ENCODE results near the gene KLHL7.

Gene KLHL7

GRCh38 chr7:23109470-23109869, 3.9 kb downstream of the KLHL7 start:
- H3K9me3 ChIP-seq (ENCODE audit: severe bottlenecking), result no peaks in the 10 kb centered on the region
- no peaks in the 10 kb centered on the region for H3K27me3 ChIP-seq (ENCODE audit: insufficient read depth, low read depth, severe bottlenecking)
- TF ChIP-seq CTCF (IDR thresholded peaks at IDR 0.05; ENCODE audit: low read depth, low read length), result no peak
- DNase-seq, result no peak
- H3K27ac ChIP-seq, result no peak overlapping the region
- peaks cover 6% of the 10 kb centered on the region; the same call in 1 of the 2 replicates for H3K36me3 ChIP-seq
- H3K4me3 ChIP-seq (ENCODE audit: low read depth, low read length), result no peak overlapping the region

- TF ChIP-seq CTCF (IDR thresholded peaks at IDR 0.05; ENCODE audit: low read depth, low read length), result no peak
- Histone ChIP-seq H3K36me3 (peaks cover 6% of the 10 kb centered on the region), H3K27me3 (ENCODE audit: insufficient read depth, low read depth, severe bottlenecking) (no peaks in the 10 kb centered on the region), H3K27ac (no peak overlapping the region), H3K9me3 (ENCODE audit: severe bottlenecking) (no peaks in the 10 kb centered on the region), H3K4me3 (ENCODE audit: low read depth, low read length) (no peak overlapping the region)
- DNase-seq, result no peak
Measured at GRCh38 chr7:23114896-23115295, 9.3 kb downstream of the KLHL7 start.

GRCh38 chr7:23115991-23116390, 10.4 kb downstream of the KLHL7 start:
- Histone ChIP-seq H3K27ac (peak overlapping the region; percentile 85), H3K9me3 (ENCODE audit: severe bottlenecking) (no peaks in the 10 kb centered on the region), H3K4me3 (ENCODE audit: low read depth, low read length) (no peak overlapping the region), H3K27me3 (ENCODE audit: insufficient read depth, low read depth, severe bottlenecking) (no peaks in the 10 kb centered on the region), H3K36me3 (peaks cover 9% of the 10 kb centered on the region)
- no peak for DNase-seq
- TF ChIP-seq CTCF (IDR thresholded peaks at IDR 0.05; ENCODE audit: low read depth, low read length), result no peak

GRCh38 chr7:23117841-23118240, 12.3 kb downstream of the KLHL7 start:
- peaks cover 9% of the 10 kb centered on the region for H3K36me3 ChIP-seq
- no peak for TF ChIP-seq CTCF (IDR thresholded peaks at IDR 0.05; ENCODE audit: low read depth, low read length)
- no peaks in the 10 kb centered on the region for H3K27me3 ChIP-seq (ENCODE audit: insufficient read depth, low read depth, severe bottlenecking)
- no peaks in the 10 kb centered on the region for H3K9me3 ChIP-seq (ENCODE audit: severe bottlenecking)
- peak; percentile 48 for DNase-seq
- H3K4me3 ChIP-seq (ENCODE audit: low read depth, low read length), result no peak overlapping the region
- peak overlapping the region; percentile 85 for H3K27ac ChIP-seq

GRCh38 chr7:23120106-23120505, 14.5 kb downstream of the KLHL7 start:
- peak; percentile 45 for DNase-seq
- Histone ChIP-seq H3K27ac (peak overlapping the region; percentile 44), H3K36me3 (peaks cover 20% of the 10 kb centered on the region), H3K4me3 (ENCODE audit: low read depth, low read length) (no peak overlapping the region), H3K9me3 (ENCODE audit: severe bottlenecking) (no peaks in the 10 kb centered on the region), H3K27me3 (ENCODE audit: insufficient read depth, low read depth, severe bottlenecking) (no peaks in the 10 kb centered on the region)
- no peak for TF ChIP-seq CTCF (IDR thresholded peaks at IDR 0.05; ENCODE audit: low read depth, low read length)

GRCh38 chr7:23121165-23121564, 15.6 kb downstream of the KLHL7 start:
- no peaks in the 10 kb centered on the region for H3K9me3 ChIP-seq (ENCODE audit: severe bottlenecking)
- TF ChIP-seq CTCF (IDR thresholded peaks at IDR 0.05; ENCODE audit: low read depth, low read length), result no peak
- H3K36me3 ChIP-seq, result peaks cover 31% of the 10 kb centered on the region
- H3K27me3 ChIP-seq (ENCODE audit: insufficient read depth, low read depth, severe bottlenecking), result no peaks in the 10 kb centered on the region
- H3K4me3 ChIP-seq (ENCODE audit: low read depth, low read length), result no peak overlapping the region
- no peak for DNase-seq
- no peak overlapping the region for H3K27ac ChIP-seq

Measured in WERI-Rb-1 (cell line).